ENCODE measurements around the gene AGFG1. TPM values are rescaled to one million over a fixed set of nuclear protein-coding genes. Genes with fewer than 3 reads are reported as not detected.

The AGFG1 gene
- total and polyA plus RNA-seq, 4 donors, result 22.4 to 142 (median 74.5) TPM

GRCh38 chr2:227509824-227510619, 38.1 kb downstream of the AGFG1 start:
- DNase-seq (no peak), ATAC-seq (ENCODE audit: insufficient read depth, low FRiP score) (no peak)
- Histone ChIP-seq H3K36me3 (ENCODE audit: control insufficient read depth in 4 of 4, insufficient read depth in 4 of 4, low read length in 4 of 4) (peaks cover 0 to 3% (median 0%) of the 10 kb centered on the region in 4 donors), H3K4me3 (no peak overlapping the region), H3K27me3 (ENCODE audit: control insufficient read depth in 3 of 3, insufficient read depth in 3 of 3, low read length in 2 of 3) (no peaks in the 10 kb centered on the region), H3K9ac (ENCODE audit: insufficient read depth in 1 of 2, low read length in 2 of 2) (peak overlapping the region in 1 of 2 donors; percentile 26), H3K27ac (ENCODE audit: low read depth in 1 of 2, low read length in 1 of 2) (peak overlapping the region in 1 of 2 donors; percentile 60), H3K9me3 (ENCODE audit: control insufficient read depth in 4 of 4, insufficient read depth in 3 of 4, low read length in 3 of 4) (no peaks in the 10 kb centered on the region), H3K4me1 (ENCODE audit: control insufficient read depth in 5 of 5, insufficient read depth in 5 of 5, low read length in 5 of 5) (peaks cover 6 to 32% (median 19%) of the 10 kb centered on the region in 5 donors)
- TF ChIP-seq CTCF (IDR thresholded peaks at IDR 0.05; ENCODE audit: control extremely low read depth, extremely low read depth), result no peak
- 51 to 70% methylated on average over 4 of the region's 4 CpGs for WGBS, 2 donors

- H3K4me3 ChIP-seq, result no peak overlapping the region
- H3K9ac ChIP-seq (ENCODE audit: insufficient read depth in 1 of 2, low read length in 2 of 2), result no peak overlapping the region
- WGBS, 2 donors, result 60 to 83% methylated on average over 2 of the region's 2 CpGs
- no peak overlapping the region for H3K27ac ChIP-seq (ENCODE audit: low read depth in 1 of 2, low read length in 1 of 2)
- peaks cover 0 to 3% (median 0%) of the 10 kb centered on the region in 4 donors for H3K36me3 ChIP-seq (ENCODE audit: control insufficient read depth in 4 of 4, insufficient read depth in 4 of 4, low read length in 4 of 4)
- H3K9me3 ChIP-seq (ENCODE audit: control insufficient read depth in 4 of 4, insufficient read depth in 3 of 4, low read length in 3 of 4), result no peaks in the 10 kb centered on the region
- H3K4me1 ChIP-seq (ENCODE audit: control insufficient read depth in 5 of 5, insufficient read depth in 5 of 5, low read length in 5 of 5), result peaks cover 5 to 35% (median 19%) of the 10 kb centered on the region in 5 donors
- ATAC-seq (ENCODE audit: insufficient read depth, low FRiP score) (no peak), DNase-seq (no peak)
- no peak for TF ChIP-seq CTCF (IDR thresholded peaks at IDR 0.05; ENCODE audit: control extremely low read depth, extremely low read depth)
- no peaks in the 10 kb centered on the region for H3K27me3 ChIP-seq (ENCODE audit: control insufficient read depth in 3 of 3, insufficient read depth in 3 of 3, low read length in 2 of 3)
Observed at GRCh38 chr2:227510620-227510958, 38.6 kb downstream of the AGFG1 start.

GRCh38 chr2:227511239-227511930, 39.4 kb downstream of the AGFG1 start:
- ATAC-seq (ENCODE audit: insufficient read depth, low FRiP score), result no peak
- Histone ChIP-seq H3K9me3 (ENCODE audit: control insufficient read depth in 4 of 4, insufficient read depth in 3 of 4, low read length in 3 of 4) (no peaks in the 10 kb centered on the region), H3K9ac (ENCODE audit: insufficient read depth in 1 of 2, low read length in 2 of 2) (no peak overlapping the region), H3K4me1 (ENCODE audit: control insufficient read depth in 5 of 5, insufficient read depth in 5 of 5, low read length in 5 of 5) (peaks cover 4 to 38% (median 22%) of the 10 kb centered on the region in 5 donors), H3K4me3 (no peak overlapping the region), H3K27ac (ENCODE audit: low read depth in 1 of 2, low read length in 1 of 2) (no peak overlapping the region), H3K27me3 (ENCODE audit: control insufficient read depth in 3 of 3, insufficient read depth in 3 of 3, low read length in 2 of 3) (no peaks in the 10 kb centered on the region), H3K36me3 (ENCODE audit: control insufficient read depth in 4 of 4, insufficient read depth in 4 of 4, low read length in 4 of 4) (peaks cover 0 to 3% (median 0%) of the 10 kb centered on the region in 4 donors)
- DNase-seq, result no peak
- 90 to 91% methylated on average over 4 of the region's 4 CpGs for WGBS, 2 donors
- TF ChIP-seq CTCF (IDR thresholded peaks at IDR 0.05; ENCODE audit: control extremely low read depth, extremely low read depth), result no peak

Measured in lung (tissue), 12 donors.